ENCODE results near the gene FLNB.

DNA sequence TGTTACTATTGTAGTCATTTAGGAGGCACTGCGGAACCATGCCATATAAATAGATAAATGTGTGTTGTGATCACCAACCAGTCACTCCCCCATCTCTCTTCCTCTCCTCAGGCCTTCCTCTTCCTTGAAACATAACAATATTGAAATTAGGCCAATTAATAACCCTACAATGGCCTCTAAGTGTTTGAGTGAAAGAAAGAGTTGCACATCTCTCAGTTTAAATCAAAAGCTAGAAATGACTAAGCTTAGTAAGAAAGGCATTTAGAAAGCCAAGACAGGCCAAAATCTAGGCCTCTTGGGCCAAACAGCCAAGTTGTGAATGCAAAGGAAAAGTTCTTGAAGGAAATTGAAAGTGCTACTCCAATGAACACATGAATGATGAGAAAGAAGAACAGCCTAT, 210.7 kb downstream of the FLNB start:
- peak; percentile 59 for TF ChIP-seq SPI1 (IDR thresholded peaks at IDR 0.05; ENCODE audit: low read depth, low read length)
- TF ChIP-seq POLR2A (IDR thresholded peaks at IDR 0.05; ENCODE audit: low read depth, low read length) = no peak
- TF ChIP-seq POLR2AphosphoS5 (IDR thresholded peaks at IDR 0.05; ENCODE audit: low read depth, low read length) = no peak
- no peak for TF ChIP-seq TAF1 (IDR thresholded peaks at IDR 0.05; ENCODE audit: low read depth, low read length)
- no peak for TF ChIP-seq PAX5 (IDR thresholded peaks at IDR 0.05; ENCODE audit: insufficient read depth, low read length, severe bottlenecking)
- no peak for TF ChIP-seq POU2F2 (IDR thresholded peaks at IDR 0.05; ENCODE audit: low read depth, low read length)

Measured in GM12891 (cell line).